ENCODE data around the gene KRTAP10-6. TPM values are rescaled to one million over a fixed set of nuclear protein-coding genes. Genes with fewer than 3 reads are reported as not detected.
A peak's percentile ranks its signal among the peaks of the same experiment; 100 is the strongest.
"Not testable (repeated sequence)": the region's sequence is repeated elsewhere in the genome, so short reads cannot be mapped to it uniquely, and the experiment has no call there.

Gene KRTAP10-6
- total RNA-seq, 5 donors from 2014 or later (not counting 1 experiment from before 2014, with no cell fraction given) = not detected

DNA sequence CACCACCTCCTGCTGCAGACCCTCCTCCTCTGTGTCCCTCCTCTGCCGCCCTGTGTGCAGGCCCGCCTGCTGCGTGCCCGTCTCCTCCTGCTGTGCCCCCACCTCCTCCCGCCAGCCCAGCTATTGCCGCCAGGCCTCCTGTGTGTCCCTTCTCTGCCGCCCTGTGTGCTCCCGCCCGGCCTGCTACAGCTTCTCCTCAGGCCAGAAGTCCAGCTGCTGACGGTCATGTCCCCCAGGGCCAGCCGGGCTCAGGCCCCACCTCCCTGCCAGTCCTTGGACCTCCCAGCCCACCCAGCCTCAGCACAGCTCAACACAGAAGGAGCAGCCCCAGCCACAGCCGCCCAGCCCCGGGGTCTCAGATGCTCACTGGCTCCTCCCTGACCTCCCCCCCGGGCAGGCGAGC is 35.5 kb upstream of the KRTAP10-6 start:
- ATAC-seq (replicated peaks in 1 of 4); H3K27me3 Mint-ChIP-seq; DNase-seq; H3K27ac ChIP-seq (ENCODE audit: low read length); CTCF ChIA-PET; H3K4me3 ChIP-seq (ENCODE audit: control insufficient read depth in 1 of 2, extremely low read depth in 1 of 2, low read length in 1 of 2); H3K36me3 ChIP-seq (ENCODE audit: control insufficient read depth in 2 of 2, extremely low read depth in 1 of 2, insufficient read depth in 1 of 2, low read length in 1 of 2); POLR2A ChIA-PET; H3K9me3 ChIP-seq; H3K27me3 ChIP-seq (replicated peaks in 1 of 2; ENCODE audit: control insufficient read depth in 2 of 2, extremely low read depth in 1 of 2, insufficient read depth in 2 of 2, low read length in 1 of 2); H3K27ac Mint-ChIP-seq; H3K4me3 Mint-ChIP-seq: not testable (repeated sequence)
- Mint-ChIP-seq H3K36me3 (peaks cover 27% of the 10 kb centered on the region), H3K9me3 (peaks cover 33 to 49% (median 38%) of the 10 kb centered on the region in 3 donors), H3K4me1 (peaks cover 15 to 32% (median 31%) of the 10 kb centered on the region in 3 donors)
- peaks cover 9 to 58% of the 10 kb centered on the region in 2 experiments for H3K4me1 ChIP-seq (ENCODE audit: control insufficient read depth in 1 of 2, extremely low read depth in 1 of 2, insufficient read depth in 2 of 2, low read length in 2 of 2)
- 100% methylated on average over 1 of the region's 15 CpGs for WGBS (ENCODE audit: insufficient coverage)

- H3K27ac ChIP-seq (ENCODE audit: low read length); ATAC-seq (replicated peaks in 1 of 4); CTCF ChIA-PET; H3K36me3 ChIP-seq (ENCODE audit: control insufficient read depth in 2 of 2, extremely low read depth in 1 of 2, insufficient read depth in 1 of 2, low read length in 1 of 2); POLR2A ChIA-PET; H3K4me3 ChIP-seq (ENCODE audit: control insufficient read depth in 1 of 2, extremely low read depth in 1 of 2, low read length in 1 of 2); H3K27me3 ChIP-seq (replicated peaks in 1 of 2; ENCODE audit: control insufficient read depth in 2 of 2, extremely low read depth in 1 of 2, insufficient read depth in 2 of 2, low read length in 1 of 2); H3K4me3 Mint-ChIP-seq; DNase-seq; H3K27me3 Mint-ChIP-seq; H3K9me3 ChIP-seq: not testable (repeated sequence)
- H3K27ac Mint-ChIP-seq = peak overlapping the region in 1 of 2 donors; percentile 28
- H3K9me3 Mint-ChIP-seq = peaks cover 38 to 53% (median 43%) of the 10 kb centered on the region in 3 donors
- peaks cover 15 to 32% (median 31%) of the 10 kb centered on the region in 3 donors for H3K4me1 Mint-ChIP-seq
- H3K36me3 Mint-ChIP-seq = peaks cover 32% of the 10 kb centered on the region
- WGBS (ENCODE audit: insufficient coverage) = 88% methylated on average over 14 of the region's 20 CpGs
- H3K4me1 ChIP-seq (ENCODE audit: control insufficient read depth in 1 of 2, extremely low read depth in 1 of 2, insufficient read depth in 2 of 2, low read length in 2 of 2) = peaks cover 9 to 58% of the 10 kb centered on the region in 2 experiments
These were observed 35.0 kb upstream of the KRTAP10-6 start for GRCh38 chr21:44627181-44627822.

DNA sequence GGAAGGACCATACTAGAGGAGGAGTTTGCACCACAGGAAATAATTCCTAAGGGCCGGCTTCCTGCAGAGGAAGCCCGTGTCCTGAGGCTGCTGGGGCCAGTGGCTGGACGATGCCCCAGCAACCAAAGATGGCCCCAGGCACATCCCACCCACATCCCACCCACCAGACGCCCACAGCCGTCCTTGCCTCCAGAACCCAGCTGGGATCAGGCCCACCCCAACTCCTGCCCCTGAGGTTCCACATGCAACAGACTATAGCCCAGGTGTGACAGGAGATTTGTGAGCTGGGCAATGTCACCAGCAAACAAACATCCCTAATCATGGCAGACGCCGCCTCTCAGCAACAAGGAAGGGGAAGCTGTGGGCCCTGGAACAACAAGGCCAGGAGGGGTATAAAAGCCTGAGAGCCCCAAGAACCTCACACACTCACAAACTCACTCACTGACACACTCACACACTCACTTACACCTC is 34.4 kb upstream of the KRTAP10-6 start, which contains the start of gene KRTAP10-9:
Gene KRTAP10-9 (plus strand): TSS at position 421 of the 471 bp plus-strand sequence. CDS start 79 bp downstream, outside the sequence.
- Histone ChIP-seq H3K27me3 (replicated peaks in 1 of 2; ENCODE audit: control insufficient read depth in 2 of 2, extremely low read depth in 1 of 2, insufficient read depth in 2 of 2, low read length in 1 of 2) (no peaks in the 10 kb centered on the region), H3K4me3 (ENCODE audit: control insufficient read depth in 1 of 2, extremely low read depth in 1 of 2, low read length in 1 of 2) (no peak within 1 kb of the TSS), H3K4me1 (ENCODE audit: control insufficient read depth in 1 of 2, extremely low read depth in 1 of 2, insufficient read depth in 2 of 2, low read length in 2 of 2) (peaks cover 9 to 58% of the 10 kb centered on the region in 2 experiments), H3K27ac (ENCODE audit: low read length) (no peak within 1 kb of the TSS), H3K9me3 (peaks cover 4% of the 10 kb centered on the region), H3K36me3 (ENCODE audit: control insufficient read depth in 2 of 2, extremely low read depth in 1 of 2, insufficient read depth in 1 of 2, low read length in 1 of 2) (no peaks in the 10 kb centered on the region)
- DNase-seq (no peak), ATAC-seq (replicated peaks in 1 of 4) (no peak)
- WGBS (ENCODE audit: insufficient coverage) = 53% methylated on average over 5 of the region's 7 CpGs
- Mint-ChIP-seq H3K36me3 (peaks cover 28% of the 10 kb centered on the region), H3K4me3 (peak within 1 kb of the TSS in 1 of 3 donors; percentile 17), H3K27me3 (no peaks in the 10 kb centered on the region), H3K4me1 (peaks cover 15 to 32% (median 31%) of the 10 kb centered on the region in 3 donors), H3K9me3 (peaks cover 35 to 49% (median 40%) of the 10 kb centered on the region in 3 donors), H3K27ac (peak within 1 kb of the TSS in 1 of 2 donors; percentile 28)
- POLR2A ChIA-PET = no interaction called here
- CTCF ChIA-PET = no interaction called here

- ChIA-PET CTCF (interaction anchor here in 1 of 2 donors (0.6 kb wide), 1 partner anchor 1107 kb away, joined by 3 read pairs; no protein-coding TSS in a partner anchor), POLR2A (no interaction called here)
- H3K27ac ChIP-seq (ENCODE audit: low read length) = no peak overlapping the region
- H3K4me1 ChIP-seq (ENCODE audit: control insufficient read depth in 1 of 2, extremely low read depth in 1 of 2, insufficient read depth in 2 of 2, low read length in 2 of 2) = peaks cover 9 to 58% of the 10 kb centered on the region in 2 experiments
- 26% methylated on average over 9 of the region's 10 CpGs for WGBS (ENCODE audit: insufficient coverage)
- H3K4me3 Mint-ChIP-seq = peak overlapping the region in 1 of 3 donors; percentile 17
- H3K27ac Mint-ChIP-seq = no peak overlapping the region
- no peaks in the 10 kb centered on the region for H3K27me3 Mint-ChIP-seq
- peaks cover 4% of the 10 kb centered on the region for H3K9me3 ChIP-seq
- H3K9me3 Mint-ChIP-seq = peaks cover 33 to 45% (median 37%) of the 10 kb centered on the region in 3 donors
- H3K4me1 Mint-ChIP-seq = peaks cover 15 to 32% (median 31%) of the 10 kb centered on the region in 3 donors
- H3K36me3 Mint-ChIP-seq = peaks cover 26% of the 10 kb centered on the region
- DNase-seq = peak in 18 of 35 experiments; percentile 10 to 57 (median 22)
- ATAC-seq (replicated peaks in 1 of 4) = peak in 1 of 4 experiments; percentile 54
- H3K36me3 ChIP-seq (ENCODE audit: control insufficient read depth in 2 of 2, extremely low read depth in 1 of 2, insufficient read depth in 1 of 2, low read length in 1 of 2) = no peaks in the 10 kb centered on the region
- H3K27me3 ChIP-seq (replicated peaks in 1 of 2; ENCODE audit: control insufficient read depth in 2 of 2, extremely low read depth in 1 of 2, insufficient read depth in 2 of 2, low read length in 1 of 2) = no peaks in the 10 kb centered on the region
- no peak overlapping the region for H3K4me3 ChIP-seq (ENCODE audit: control insufficient read depth in 1 of 2, extremely low read depth in 1 of 2, low read length in 1 of 2)
These were observed 34.0 kb upstream of the KRTAP10-6 start for GRCh38 chr21:44626262-44626661.

- no peak for DNase-seq
- Histone ChIP-seq H3K27me3 (replicated peaks in 1 of 2; ENCODE audit: control insufficient read depth in 2 of 2, extremely low read depth in 1 of 2, insufficient read depth in 2 of 2, low read length in 1 of 2) (no peaks in the 10 kb centered on the region), H3K4me3 (ENCODE audit: control insufficient read depth in 1 of 2, extremely low read depth in 1 of 2, low read length in 1 of 2) (no peak overlapping the region), H3K36me3 (ENCODE audit: control insufficient read depth in 2 of 2, extremely low read depth in 1 of 2, insufficient read depth in 1 of 2, low read length in 1 of 2) (no peaks in the 10 kb centered on the region), H3K4me1 (ENCODE audit: control insufficient read depth in 1 of 2, extremely low read depth in 1 of 2, insufficient read depth in 2 of 2, low read length in 2 of 2) (peaks cover 9 to 58% of the 10 kb centered on the region in 2 experiments), H3K27ac (ENCODE audit: low read length) (no peak overlapping the region), H3K9me3 (peaks cover 3% of the 10 kb centered on the region)
- peak overlapping the region in 1 of 3 donors; percentile 17 for H3K4me3 Mint-ChIP-seq
- H3K9me3 Mint-ChIP-seq = peaks cover 28 to 42% (median 34%) of the 10 kb centered on the region in 3 donors
- WGBS (ENCODE audit: insufficient coverage) = 100% methylated on average over 1 of the region's 7 CpGs
- no peak overlapping the region for H3K27ac Mint-ChIP-seq
- H3K27me3 Mint-ChIP-seq = no peaks in the 10 kb centered on the region
- ChIA-PET CTCF (interaction anchor here in 1 of 2 donors (0.6 kb wide), 1 partner anchor 1108 kb away, joined by 3 read pairs; no protein-coding TSS in a partner anchor), POLR2A (no interaction called here)
- no peak for ATAC-seq (replicated peaks in 1 of 4)
- peaks cover 23% of the 10 kb centered on the region for H3K36me3 Mint-ChIP-seq
- peaks cover 16 to 32% (median 29%) of the 10 kb centered on the region in 3 donors for H3K4me1 Mint-ChIP-seq
These were observed 33.5 kb upstream of the KRTAP10-6 start for GRCh38 chr21:44625756-44626155.

DNA sequence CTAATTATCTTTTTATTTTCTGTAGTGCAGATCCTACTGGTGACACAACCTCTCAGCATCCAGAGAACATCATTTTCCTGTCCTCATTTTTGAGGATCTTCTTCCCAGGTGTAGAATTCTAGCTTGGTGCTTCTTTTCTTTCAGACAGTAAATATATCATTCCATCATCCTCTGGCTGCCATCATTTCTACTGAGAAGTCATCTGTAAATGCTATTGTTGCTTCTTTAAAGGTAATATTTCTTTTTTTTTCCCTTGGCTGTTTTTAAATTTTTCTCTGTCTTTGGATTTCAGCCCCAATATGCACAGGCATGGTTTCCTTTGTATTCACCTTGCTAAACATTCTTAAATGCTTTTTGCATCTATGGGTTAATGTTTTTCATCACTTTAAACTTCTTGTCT is 31.3 kb upstream of the KRTAP10-6 start:
- Mint-ChIP-seq H3K9me3 (peaks cover 39 to 48% (median 42%) of the 10 kb centered on the region in 3 donors), H3K4me3 (no peak overlapping the region), H3K27ac (no peak overlapping the region), H3K27me3 (no peaks in the 10 kb centered on the region), H3K36me3 (peaks cover 34% of the 10 kb centered on the region), H3K4me1 (peaks cover 24 to 36% (median 29%) of the 10 kb centered on the region in 3 donors)
- POLR2A ChIA-PET = no interaction called here
- H3K4me1 ChIP-seq (ENCODE audit: control insufficient read depth in 1 of 2, extremely low read depth in 1 of 2, insufficient read depth in 2 of 2, low read length in 2 of 2) = peaks cover 7 to 49% of the 10 kb centered on the region in 2 experiments
- ATAC-seq (replicated peaks in 1 of 4) (no peak), DNase-seq (no peak)
- no peaks in the 10 kb centered on the region for H3K36me3 ChIP-seq (ENCODE audit: control insufficient read depth in 2 of 2, extremely low read depth in 1 of 2, insufficient read depth in 1 of 2, low read length in 1 of 2)
- no peak overlapping the region for H3K4me3 ChIP-seq (ENCODE audit: control insufficient read depth in 1 of 2, extremely low read depth in 1 of 2, low read length in 1 of 2)
- peaks cover 7% of the 10 kb centered on the region for H3K9me3 ChIP-seq
- H3K27me3 ChIP-seq (replicated peaks in 1 of 2; ENCODE audit: control insufficient read depth in 2 of 2, extremely low read depth in 1 of 2, insufficient read depth in 2 of 2, low read length in 1 of 2) = no peaks in the 10 kb centered on the region
- CTCF ChIA-PET = no interaction called here
- H3K27ac ChIP-seq (ENCODE audit: low read length) = no peak overlapping the region
